HG03558 (cell line): Measurements from ENCODE around the gene GPS1.

Source experiments
- ATAC-seq: cut with Tn5 transposase; IDR thresholded peaks from one replicate; pipeline ENCODE4 v1.9.1; 2021; ENCODE audit warnings: moderate number of reproducible peaks; ENCODE audit not compliant: unreplicated experiment; ENCODE audit errors: extremely low read depth

The GPS1 gene

DNA sequence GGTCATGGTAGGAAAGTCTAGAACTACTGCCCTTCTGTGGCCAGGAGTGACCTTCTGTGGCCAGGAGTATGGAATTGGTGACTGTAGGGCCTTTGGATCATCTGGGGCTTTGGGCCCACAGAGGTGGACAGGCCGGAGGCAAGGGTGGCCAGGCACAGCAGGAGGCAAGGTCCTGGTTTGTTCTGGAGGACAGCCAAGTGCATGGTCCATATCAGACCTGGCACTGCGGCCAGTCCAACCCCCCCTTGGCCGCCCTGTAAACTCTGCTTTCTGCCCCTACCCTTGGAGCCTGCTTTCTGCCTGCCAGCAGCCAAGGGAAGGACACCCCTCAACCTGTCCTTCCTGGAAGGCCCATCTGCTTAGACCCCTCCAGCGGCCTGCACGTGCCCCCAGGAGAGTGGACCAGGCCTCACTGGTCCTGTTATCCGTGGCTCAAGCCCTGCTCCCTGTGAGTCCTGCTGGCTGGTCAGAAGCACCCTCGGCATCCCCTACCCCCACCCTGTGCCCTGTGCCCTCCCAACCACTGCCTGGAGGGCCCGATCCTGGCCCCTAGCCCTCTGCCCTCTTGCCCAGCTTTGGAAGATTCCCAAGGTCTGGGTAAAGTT is 11.9 kb upstream of the GPS1 start:
- no peak for ATAC-seq

DNA sequence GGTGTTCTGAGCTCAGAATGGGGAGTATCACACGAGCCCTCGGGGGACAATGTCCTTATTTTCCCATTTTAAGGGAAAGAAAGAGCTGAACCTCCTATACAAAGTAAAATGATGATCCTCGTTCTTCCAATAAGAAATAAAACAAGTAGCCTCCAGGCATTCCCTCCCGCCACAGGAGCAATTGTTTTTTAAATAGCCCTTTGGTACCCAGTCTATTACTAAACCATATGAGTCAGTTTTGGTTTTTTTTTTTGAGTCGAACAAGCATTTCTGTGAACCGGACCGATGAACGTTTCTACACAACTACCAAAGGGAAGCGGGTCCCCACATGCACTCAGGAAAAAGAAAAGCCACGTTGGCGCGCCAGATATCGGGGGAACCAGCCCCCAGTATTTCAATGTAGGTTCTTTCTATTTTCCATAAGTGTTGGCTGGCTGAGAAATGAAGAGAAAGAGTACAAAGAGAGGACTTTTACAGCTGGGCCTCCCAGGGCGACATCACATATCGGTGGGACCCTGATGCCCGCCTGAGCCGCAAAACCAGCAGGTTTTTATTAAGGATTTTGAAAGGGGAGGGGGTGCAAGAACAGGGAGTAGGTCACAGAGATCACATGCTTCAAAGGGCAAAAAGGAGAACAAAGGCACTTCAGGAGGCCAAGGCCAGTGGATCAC is 10.4 kb upstream of the GPS1 start:
- ATAC-seq = no peak

DNA sequence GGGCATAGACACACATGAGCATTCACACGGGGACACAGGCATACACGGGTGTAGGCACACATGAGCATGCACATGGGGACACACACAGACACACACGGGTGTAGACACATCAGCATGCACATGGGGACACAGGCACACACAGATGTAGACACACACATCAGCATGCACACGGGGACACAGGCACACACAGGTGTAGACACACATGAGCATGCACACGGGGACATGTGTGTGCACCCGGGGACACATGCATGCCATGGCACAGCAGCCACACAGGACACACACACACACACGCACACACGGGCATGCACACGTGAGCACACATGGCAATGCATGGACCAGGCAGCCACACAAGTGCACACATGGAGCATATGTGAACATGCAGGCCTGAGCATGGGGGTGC is 9.0 kb upstream of the GPS1 start:
- no peak for ATAC-seq

DNA sequence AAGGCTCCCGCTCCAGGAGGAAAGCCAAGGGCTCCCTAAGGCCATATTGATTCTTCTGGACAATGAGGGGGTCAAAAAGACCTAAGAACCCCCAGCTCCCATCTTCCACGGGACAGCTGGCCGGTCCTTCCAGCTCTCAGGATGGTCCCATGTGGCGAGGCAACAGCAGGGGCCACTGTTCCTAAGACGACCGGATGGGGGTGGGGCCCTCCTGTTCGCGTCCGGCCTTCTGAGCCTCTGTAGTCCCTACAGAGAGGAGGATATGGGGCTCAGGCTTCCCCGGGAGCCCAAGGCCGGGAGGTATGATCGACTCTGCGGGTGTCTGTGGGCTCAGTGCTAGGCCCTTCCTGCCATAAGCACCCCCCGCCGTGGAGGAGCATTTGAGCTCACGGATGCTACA is 8.2 kb upstream of the GPS1 start:
- ATAC-seq = no peak

DNA sequence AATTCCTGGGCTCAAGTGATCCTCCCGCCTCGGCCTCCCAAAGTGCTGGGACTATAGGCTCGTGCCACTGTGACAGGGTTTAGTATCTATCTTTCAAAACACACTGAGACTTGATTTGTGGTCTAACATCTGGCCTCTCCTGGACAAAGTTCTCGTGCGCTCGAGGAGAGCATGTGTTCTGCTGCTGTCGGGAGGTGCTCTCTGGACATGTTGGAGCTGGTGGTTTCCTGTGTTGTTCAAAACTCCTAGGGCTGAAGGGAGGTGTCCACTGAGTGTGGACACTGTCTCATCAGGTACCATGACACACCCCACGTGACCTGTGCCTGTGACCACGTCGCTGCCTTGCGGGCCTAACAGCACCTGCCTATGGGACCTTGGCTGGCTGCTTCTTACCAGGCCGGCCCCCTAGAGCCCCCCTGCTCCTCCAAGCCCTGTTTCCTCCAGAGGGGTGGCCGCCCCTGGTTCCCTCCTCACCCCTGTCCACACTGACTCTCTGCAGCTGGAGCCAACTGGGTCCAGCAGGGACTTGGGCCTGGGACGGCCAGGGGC is 5.7 kb upstream of the GPS1 start:
- ATAC-seq = no peak

DNA sequence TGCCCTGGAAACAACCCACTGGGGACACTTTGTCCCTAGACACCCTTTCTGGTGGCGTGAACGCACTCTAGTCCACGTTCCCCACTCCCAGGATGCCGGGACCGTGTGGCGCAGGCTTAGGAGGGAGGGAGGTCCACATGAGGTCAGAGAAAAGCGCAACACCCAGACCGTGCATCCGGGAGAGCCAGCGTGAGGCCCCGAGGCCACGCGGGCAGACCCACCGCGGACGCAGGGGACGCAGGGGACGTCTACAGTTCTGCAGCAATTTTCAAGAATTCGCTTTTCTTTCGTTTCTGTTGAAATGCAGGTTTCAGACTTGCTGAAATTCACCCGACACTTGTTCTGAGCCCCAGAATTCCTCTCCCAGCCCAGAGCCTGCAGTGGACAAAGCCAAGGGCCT is 4.8 kb upstream of the GPS1 start:
- ATAC-seq = no peak

DNA sequence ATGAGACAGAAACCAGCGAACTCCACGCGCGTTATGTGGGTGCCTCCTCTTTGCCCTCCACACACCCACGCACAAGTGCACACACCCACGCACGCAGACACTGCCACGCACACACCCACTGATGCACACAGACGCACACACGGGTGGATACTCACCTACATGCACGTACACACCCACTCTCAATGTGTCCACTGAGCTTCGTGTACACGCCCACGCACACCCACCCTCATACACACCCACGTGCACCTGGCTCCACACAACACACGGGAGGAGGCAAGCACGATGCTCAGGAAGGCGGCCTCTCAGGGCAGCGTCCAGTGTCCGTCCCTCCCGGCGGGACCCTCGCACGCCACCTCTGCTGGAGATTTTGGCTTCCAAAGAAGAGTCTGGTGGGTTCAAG is 4.3 kb upstream of the GPS1 start:
- ATAC-seq = no peak

DNA sequence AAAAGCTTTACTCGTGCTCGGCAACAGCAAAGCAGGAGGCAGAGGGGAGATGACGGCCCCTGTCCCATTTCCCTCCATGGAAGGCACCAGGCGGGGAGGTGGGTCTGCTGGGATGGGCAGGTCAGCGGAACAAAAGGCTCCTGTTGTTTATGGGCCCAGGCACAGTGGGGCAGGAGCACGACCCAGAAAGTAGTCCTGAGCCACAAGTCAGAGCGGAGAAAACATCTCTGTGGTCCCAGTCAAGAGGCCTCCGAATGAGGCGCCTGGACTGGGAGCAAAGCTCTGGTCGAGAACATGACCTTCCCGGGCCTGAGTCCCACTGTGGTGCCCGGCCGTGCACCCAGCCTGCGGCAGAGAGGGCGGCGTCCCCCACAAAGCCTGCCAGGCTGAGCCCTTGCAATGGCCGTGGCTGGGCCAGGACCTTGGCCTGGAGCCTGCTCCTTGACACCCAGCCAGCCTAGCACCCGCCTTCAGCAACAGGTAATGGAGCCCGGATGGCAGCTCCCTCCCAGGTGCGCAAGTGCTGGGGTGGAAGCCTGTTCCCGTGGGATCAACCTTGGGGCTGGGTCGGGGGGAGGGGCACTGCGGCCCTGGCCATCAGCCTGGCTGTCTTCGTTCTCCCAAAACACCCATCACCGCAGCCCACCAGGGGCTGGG is 3.7 kb upstream of the GPS1 start:
- ATAC-seq = no peak

DNA sequence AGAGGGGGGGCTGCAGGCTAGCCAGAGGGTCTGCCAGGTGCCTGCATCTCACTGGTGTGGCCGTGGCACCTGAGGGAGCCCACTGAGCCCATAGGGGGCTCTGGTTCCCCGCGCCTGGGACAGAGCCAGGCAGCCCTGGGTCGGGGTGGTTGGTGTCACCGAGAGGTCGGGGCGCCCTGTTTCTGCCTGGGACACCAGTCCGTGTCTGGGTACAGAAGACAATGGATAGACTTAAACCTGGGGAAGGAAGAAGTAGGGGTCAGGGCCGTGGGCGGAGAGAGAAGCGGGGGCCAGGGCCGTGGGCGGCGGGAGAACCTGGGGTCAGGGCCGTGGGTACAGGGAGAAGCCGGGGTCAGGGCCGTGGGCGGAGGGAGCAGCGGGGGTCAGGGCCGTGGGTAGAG is 3.1 kb upstream of the GPS1 start:
- ATAC-seq = no peak

DNA sequence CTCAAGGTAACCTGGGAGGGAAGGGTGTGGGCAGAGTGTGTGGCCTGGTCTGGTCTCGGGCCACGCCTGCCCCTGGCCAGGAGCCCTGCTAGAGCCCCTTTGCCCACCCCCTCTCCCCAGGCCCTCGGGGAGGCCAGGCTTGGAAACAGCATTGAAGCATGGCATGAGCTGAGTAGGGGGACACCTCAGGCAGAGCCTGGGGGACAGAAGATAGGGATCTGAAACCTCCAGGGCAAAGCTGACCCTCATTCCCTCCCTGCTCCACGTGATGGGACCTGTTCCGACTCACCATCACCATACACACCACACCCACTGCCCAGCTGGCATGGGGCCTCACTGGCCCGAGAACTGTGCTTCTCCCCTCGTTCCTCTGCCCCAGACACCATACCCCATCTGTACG is 2.6 kb upstream of the GPS1 start:
- ATAC-seq = no peak

DNA sequence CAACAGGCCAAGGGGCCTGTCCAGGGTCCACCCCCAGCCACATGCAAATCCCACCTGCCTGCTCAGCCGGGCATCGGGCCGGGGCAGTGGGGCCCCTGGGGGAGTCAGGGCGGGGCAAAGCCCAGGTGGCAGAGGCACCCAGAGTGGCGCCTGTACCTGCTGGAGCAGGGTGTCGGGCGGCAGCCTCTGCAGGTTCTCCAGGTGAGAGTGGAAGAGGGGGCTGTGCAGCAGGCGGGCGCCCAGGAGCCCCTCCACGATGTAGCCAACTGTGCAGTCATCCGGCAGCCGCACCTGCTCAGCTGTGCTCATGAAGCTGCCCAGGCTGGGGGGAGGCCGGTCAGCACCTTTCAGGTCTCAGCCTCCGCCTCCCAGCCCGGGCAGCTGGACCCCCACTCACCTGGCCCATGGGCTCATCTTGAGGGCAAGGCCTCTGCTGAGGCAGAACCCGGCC is 2.2 kb upstream of the GPS1 start:
- ATAC-seq = no peak

DNA sequence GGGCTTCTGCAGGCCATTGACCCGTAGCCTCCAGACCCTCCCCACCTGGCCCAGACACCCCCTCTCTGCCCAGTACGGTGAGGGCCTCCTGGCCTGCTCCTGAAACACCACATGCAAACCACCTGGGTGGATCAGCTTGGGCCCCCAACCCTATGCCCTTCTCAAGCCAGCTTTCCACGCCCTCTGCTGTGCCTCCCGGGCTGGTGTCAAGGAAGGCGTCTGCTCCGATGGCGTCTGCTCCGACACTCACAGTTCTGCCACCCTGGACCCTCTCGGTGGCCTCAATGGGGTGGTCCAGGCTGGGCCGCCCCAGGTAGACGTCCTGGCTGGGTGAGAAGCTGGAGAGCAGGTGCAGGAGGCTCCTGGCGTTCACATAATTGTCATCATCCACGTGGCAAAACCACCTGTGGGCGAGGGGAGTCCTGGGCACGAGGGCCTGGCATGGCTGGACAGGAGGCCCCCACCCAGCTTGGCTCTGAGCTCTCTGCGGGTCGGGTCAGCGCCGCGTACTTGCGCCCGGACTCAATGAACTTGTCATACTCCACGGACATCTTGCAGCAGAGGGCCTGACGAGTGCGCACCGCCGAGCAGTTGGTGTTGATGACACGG is 1.4 kb upstream of the GPS1 start:
- no peak for ATAC-seq

DNA sequence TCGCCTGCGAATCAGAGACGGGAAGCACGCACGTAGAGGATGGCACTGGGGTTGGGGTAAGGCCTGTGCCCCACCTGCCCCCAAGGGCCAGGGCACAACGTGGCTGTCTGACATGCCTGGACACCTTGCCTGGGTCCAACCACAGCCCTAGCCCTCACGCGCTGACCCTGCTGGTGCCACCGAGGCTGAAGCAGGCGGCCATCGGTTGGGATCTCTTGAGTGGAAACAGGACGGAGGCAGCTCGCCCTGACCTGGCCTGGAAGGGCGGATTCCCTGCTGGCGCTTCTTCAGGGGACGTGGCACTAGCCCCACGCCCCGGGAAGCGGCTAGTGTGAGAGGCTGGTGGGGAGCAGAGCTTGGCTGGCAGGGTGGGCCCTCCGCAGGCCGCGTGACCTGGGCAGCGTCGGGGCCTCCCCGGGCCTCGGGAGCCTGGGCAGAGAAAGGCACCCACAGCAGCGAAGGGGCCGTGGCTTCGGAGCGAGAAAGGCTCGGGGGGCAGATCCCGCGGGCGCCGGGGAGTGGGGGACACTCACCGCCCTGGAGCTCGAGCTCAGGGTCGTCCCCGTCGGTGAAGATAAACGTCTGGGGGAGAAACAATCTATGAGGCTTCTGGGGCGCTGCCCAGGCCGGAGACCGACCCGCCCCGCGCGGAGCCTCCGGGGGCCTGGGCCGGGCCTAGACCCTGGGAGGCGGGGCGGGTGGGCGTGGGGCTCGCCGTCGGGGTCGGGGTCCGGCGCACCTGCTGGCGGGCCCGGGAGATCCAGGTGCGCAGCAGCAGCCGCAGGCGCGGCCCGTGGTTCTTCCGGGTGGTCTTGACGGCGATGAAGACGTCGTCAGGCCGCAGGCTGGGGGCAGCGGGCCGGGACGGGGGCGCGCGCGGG is 697 bp upstream of the GPS1 start:
- ATAC-seq = no peak

DNA sequence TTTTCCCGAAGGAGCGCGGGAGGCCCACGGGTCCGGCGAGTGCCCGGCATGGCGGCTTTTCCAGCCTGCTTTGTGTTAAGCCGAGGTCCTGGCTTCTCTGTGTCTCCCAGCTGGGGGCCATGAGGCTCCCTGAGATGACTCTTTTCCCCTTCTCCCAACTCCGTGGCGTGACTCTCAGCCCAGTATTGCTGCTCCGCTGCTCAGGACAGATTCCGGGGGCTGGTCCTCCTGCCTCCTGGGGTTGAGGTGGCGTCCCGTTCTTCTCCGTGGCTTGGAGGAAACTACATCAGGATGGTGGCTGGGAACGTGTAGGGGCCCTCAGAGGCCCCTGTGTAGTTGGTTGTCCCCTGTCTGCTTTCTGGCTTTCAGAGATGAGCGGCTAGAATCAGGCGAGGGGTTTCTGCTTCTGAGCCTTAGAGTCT is 951 bp downstream of the GPS1 start:
- ATAC-seq = no peak

DNA sequence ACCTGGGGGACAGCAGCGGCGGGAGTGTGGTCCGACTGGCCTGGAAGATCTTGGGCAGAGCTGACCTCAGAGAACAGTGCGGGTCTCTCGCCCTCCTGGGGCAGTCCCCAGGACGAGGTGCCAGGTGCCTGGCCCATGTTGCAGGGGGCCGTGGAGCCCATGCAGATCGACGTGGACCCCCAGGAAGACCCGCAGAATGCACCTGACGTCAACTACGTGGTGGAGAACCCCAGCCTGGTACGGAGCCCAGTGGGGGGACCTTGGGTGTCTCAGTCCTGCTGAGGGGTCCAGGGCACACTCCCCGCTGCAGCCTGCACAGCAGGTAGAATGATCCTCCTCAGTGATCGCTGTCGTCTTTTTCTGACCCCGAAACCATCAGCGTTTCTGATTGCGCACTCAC is 1.4 kb downstream of the GPS1 start:
- ATAC-seq = no peak

DNA sequence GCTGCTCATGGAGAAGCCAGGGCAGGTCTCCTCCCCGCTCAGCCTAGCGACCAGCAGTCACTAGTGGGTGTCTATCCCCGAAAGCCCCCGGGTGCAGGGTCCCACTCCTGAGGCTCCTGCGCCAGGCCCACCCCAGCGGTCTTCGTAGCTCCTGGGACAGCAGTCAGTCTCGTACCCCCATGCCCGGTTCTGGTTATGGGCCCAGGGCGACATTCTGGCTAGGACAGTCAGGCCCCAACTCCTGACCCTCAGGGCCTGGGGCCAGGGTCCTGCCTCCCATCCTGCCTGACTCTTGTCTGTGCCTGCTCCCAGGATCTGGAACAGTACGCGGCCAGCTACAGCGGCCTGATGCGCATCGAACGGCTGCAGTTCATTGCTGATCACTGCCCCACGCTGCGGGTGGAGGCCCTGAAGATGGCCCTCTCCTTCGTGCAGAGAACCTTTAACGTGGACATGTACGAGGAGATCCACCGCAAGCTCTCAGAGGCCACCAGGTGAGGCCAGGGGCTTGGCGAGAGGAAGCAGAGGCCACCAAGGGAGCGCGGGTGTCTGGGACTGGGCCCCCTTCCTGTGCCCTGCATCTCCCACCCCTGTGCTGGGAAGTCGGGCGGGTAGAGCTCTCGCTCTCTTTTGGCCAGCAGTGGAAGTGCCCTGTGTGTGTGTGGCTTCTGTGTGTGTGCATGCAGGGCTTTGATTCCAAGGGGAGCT is 2.0 kb downstream of the GPS1 start:
- ATAC-seq = no peak

DNA sequence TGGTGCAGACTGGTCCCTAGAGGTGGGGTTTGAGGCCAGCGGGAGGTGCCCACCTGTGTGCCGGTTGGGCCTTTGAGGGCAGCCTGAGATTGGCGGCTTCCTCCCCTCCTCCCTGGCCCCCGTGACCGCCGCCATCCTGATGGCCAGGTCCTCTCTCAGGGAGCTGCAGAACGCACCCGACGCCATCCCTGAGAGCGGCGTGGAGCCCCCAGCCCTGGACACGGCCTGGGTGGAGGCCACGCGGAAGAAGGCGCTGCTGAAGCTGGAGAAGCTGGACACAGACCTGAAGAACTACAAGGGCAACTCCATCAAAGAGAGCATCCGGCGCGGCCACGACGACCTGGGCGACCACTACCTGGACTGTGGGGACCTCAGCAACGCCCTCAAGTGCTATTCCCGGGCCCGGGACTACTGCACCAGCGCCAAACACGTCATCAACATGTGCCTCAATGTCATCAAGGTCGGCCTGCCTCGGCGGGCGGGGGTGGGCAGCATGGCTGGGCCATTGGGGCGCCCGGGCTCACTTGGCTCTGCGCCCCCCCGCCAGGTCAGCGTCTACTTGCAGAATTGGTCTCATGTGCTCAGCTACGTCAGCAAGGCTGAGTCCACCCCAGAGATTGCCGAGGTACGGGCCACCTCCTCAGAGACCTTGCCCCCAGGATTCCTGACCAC is 2.8 kb downstream of the GPS1 start:
- no peak for ATAC-seq

DNA sequence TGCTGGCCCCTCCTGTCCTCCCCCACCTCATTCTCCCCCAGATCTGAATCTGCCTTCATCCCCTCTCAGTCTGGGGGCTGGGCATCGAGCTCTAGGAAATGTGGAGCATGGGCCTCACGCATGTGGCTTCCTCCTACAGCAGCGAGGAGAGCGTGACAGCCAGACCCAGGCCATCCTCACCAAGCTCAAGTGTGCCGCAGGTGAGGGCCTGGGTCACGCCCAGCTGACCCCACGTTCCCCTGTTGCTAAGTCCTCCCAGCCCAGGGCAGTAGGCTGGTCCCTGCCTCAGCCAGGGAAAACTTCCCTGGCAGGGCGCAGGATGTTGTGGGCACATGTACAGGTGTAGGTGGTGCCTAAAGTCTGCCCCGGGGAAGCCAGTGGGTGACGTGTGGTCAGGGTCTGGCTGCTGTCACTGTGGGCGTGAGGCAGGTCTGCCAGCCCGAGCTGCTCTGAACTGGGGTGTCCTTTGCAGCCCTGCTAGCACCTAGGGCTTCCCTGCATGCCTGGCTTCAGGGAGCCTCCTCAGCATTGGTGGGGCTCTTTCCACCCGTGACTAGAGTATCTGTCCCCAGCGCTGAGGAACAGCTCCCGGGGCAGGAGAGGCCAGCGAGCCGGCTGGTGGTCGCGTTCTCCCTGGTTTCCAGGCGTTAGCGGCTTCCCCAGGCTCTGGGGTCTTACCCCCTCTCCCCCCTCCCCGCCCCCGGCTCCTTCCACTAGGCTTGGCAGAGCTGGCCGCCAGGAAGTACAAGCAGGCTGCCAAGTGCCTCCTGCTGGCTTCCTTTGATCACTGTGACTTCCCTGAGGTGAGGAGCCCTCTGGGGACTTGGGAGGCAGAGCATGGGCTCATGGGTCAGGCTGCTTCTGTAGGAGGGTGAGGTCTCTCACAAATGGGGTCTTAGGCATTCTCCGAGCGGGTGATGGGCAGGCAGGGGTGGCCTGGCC is 3.6 kb downstream of the GPS1 start:
- no peak for ATAC-seq
